Right atrium auricular region (tissue), 2 donors: ENCODE data around the gene VIP. TPM values are rescaled to one million over a fixed set of nuclear protein-coding genes. Genes with fewer than 3 reads are reported as not detected.

ENCODE experiments used
- DNase-seq: peaks from one replicate; pipeline ENCODE4 v3.0.0-alpha.2; 2019; ENCODE audit warnings: low spot score
- H3K27ac ChIP-seq, 2 donors: fragments of 200-600 bp; sonication (generic); 1 replicate in 1 of 2; 2 replicates in 1 of 2; pipeline ENCODE4 v1.5.1; 2016 to 2019
- H3K27me3 ChIP-seq, 2 donors: fragments of 200-600 bp; sonication (generic); one replicate each; pipeline versions ENCODE4 v1.5.1 to v1.6.0; 2017 to 2019
- H3K36me3 ChIP-seq: fragments of 200-600 bp; sonication (generic); one replicate; pipeline ENCODE4 v1.5.1; 2016
- H3K4me1 ChIP-seq, 2 donors: fragments of 200-600 bp; sonication (generic); one replicate each; pipeline versions ENCODE4 v1.5.1 to v1.6.0; 2017 to 2019
- H3K4me3 ChIP-seq, 2 donors: fragments of 200-600 bp; sonication (generic); 1 replicate in 1 of 2; 2 replicates in 1 of 2; pipeline ENCODE4 v1.5.1; 2017 to 2019; ENCODE audit warnings: mild to moderate bottlenecking in 1 of 2, moderate library complexity in 1 of 2
- H3K9me3 ChIP-seq, 2 donors: fragments of 200-600 bp; sonication (generic); one replicate each; pipeline ENCODE4 v1.5.1; 2019
- total RNA-seq, 2 donors: library from RNA; depleted of rRNA; stranded (reverse); fragments of >200 nt; gene quantifications; one replicate each; pipeline ENCODE4 v1.1.0, GENCODE V29; 2016
- TF ChIP-seq, protein P1 (sequence below), 2 donors: fragments of 200-600 bp; sonication (generic); IDR thresholded peaks; one replicate each; pipeline ENCODE4 v1.5.1; 2019; ENCODE audit warnings: antibody characterized with exemption in 2 of 2

Gene VIP
- total RNA-seq, 2 donors from 2014 or later, result 1.2 TPM; not detected in 1

DNA sequence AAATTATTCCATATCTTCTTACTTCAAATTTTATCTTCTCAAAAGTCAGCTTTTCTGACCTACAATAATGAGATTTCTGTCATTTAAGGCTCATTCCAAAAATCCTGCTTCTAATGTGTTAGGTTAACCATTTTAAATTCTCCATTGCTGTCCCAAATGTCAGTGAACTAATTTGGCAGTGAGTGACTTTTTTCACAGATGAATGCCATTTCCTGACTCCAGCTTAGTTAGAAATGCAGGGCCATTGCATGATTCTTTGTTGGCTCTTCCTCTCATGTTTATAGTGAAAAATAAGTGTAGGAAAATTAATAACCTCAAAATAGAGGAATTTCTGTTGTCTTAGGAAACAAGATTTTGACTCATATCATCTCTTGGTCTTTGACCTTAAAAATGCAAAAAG lies 44.1 kb downstream of the VIP start:
- H3K4me3 ChIP-seq, result no peak overlapping the region
- TF ChIP-seq, protein P1, sequence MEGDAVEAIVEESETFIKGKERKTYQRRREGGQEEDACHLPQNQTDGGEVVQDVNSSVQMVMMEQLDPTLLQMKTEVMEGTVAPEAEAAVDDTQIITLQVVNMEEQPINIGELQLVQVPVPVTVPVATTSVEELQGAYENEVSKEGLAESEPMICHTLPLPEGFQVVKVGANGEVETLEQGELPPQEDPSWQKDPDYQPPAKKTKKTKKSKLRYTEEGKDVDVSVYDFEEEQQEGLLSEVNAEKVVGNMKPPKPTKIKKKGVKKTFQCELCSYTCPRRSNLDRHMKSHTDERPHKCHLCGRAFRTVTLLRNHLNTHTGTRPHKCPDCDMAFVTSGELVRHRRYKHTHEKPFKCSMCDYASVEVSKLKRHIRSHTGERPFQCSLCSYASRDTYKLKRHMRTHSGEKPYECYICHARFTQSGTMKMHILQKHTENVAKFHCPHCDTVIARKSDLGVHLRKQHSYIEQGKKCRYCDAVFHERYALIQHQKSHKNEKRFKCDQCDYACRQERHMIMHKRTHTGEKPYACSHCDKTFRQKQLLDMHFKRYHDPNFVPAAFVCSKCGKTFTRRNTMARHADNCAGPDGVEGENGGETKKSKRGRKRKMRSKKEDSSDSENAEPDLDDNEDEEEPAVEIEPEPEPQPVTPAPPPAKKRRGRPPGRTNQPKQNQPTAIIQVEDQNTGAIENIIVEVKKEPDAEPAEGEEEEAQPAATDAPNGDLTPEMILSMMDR (IDR thresholded peaks at IDR 0.05), result no peak
- no peaks in the 10 kb centered on the region for H3K27me3 ChIP-seq
- no peak for DNase-seq
- H3K36me3 ChIP-seq, result no peaks in the 10 kb centered on the region
- H3K9me3 ChIP-seq, result no peaks in the 10 kb centered on the region
- no peaks in the 10 kb centered on the region for H3K4me1 ChIP-seq
- H3K27ac ChIP-seq, result no peak overlapping the region

DNA sequence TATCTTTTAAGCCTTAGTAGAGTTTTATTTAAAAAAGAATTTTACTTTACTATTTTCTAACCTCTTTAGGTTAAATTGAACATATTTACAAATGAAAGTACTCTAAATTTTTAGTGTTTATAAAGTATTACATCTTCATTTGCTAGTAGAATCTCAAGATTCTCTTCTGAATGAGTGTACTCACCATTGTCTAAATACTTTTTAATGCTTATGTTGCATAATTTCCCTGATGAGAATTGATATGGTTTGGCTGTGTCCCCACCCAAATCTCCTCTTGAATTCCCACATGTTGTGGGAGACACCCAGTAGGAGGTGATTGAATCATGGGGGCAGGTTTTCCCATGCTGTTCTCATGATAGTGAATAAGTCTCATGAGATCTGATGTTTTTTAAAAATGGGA lies 53.6 kb downstream of the VIP start:
- peaks cover 0 to 5% of the 10 kb centered on the region in 2 donors for H3K9me3 ChIP-seq
- H3K4me3 ChIP-seq, result no peak overlapping the region
- no peaks in the 10 kb centered on the region for H3K4me1 ChIP-seq
- TF ChIP-seq, protein P1 (IDR thresholded peaks at IDR 0.05), result no peak
- no peaks in the 10 kb centered on the region for H3K36me3 ChIP-seq
- H3K27ac ChIP-seq, result no peak overlapping the region
- no peaks in the 10 kb centered on the region for H3K27me3 ChIP-seq
- DNase-seq, result no peak

Other genes with a start within 250 kb of the VIP start
- gene SYNE1, start 113.4 kb upstream of the VIP start, total RNA-seq, result 100 to 1,000 TPM; 135 to 160 TPM
- gene MYCT1, start 52.9 kb upstream of the VIP start, total RNA-seq, result 10 to 100 TPM in 1 of 2 donors, 1 to 10 TPM in 1; 8.1 to 15.0 TPM
- gene FBXO5, start 232.2 kb downstream of the VIP start, total RNA-seq, result 1 to 10 TPM; 2.0 to 2.9 TPM